ENCODE measurements around the gene PVALEF.

Gene PVALEF

DNA sequence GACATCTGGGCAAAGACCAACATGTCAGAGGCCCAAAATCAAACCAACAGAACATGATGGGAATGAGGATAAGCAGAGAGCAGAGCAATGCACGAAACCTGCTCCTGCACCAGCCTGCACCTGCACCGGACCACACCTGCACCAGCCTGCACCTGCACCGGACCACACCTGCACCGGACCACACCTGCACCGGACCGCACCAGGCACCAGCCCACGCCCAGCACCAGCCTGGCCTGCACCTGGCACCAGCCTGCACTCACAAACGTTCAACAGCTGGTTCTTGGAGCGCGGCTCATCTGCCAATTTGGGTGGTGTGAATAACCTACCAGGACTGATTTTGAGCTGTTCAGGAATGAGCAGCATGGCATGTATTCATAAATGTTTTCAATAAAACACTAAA is 39.3 kb downstream of the PVALEF start:
- DNase-seq (ENCODE audit: low spot score) = no peak
- TF ChIP-seq, protein P1, sequence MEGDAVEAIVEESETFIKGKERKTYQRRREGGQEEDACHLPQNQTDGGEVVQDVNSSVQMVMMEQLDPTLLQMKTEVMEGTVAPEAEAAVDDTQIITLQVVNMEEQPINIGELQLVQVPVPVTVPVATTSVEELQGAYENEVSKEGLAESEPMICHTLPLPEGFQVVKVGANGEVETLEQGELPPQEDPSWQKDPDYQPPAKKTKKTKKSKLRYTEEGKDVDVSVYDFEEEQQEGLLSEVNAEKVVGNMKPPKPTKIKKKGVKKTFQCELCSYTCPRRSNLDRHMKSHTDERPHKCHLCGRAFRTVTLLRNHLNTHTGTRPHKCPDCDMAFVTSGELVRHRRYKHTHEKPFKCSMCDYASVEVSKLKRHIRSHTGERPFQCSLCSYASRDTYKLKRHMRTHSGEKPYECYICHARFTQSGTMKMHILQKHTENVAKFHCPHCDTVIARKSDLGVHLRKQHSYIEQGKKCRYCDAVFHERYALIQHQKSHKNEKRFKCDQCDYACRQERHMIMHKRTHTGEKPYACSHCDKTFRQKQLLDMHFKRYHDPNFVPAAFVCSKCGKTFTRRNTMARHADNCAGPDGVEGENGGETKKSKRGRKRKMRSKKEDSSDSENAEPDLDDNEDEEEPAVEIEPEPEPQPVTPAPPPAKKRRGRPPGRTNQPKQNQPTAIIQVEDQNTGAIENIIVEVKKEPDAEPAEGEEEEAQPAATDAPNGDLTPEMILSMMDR (IDR thresholded peaks at IDR 0.05; ENCODE audit: extremely low read depth, missing control alignments) = no peak

DNA sequence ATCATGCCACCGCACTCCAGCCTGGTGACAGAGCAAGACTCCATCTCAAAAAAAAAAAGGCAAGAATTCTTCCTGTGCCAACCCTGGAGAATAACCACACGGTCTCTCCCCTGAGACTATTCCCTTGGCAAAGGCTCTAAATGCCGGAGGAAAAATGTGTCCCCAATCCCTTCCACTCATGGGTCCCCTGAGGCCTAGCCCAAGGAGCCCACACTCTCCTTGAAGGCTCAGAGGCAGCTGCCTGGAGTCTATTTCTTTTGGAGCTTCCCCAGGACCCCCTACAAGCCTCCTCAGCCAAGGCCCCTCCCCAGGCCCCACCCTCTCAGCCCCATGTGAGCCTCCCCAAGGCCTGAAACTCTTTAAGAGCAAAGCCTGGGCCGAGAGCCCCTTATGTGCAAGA is 40.9 kb downstream of the PVALEF start:
- DNase-seq (ENCODE audit: low spot score) = no peak
- TF ChIP-seq, protein P1 (IDR thresholded peaks at IDR 0.05; ENCODE audit: extremely low read depth, missing control alignments) = no peak

DNA sequence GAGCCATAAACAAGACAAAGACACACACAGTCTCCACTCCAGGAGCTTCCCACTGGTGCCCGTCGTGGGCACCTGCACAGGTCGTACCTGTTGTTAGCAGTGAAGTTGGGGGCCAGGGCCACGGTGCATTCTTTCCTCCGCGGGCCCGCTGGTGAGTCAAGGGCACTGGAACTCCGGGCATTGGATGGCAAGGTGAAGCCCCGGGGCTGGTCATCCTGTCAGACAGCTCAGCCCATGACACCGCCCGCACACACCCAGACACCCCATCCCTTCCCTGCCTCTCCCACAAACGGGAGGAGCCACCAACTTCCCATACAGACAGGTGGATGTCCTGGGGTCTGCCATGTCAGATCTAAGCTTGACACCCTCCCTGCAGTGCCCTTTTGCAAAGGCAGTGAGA is 41.4 kb downstream of the PVALEF start:
- TF ChIP-seq, protein P1 (IDR thresholded peaks at IDR 0.05; ENCODE audit: extremely low read depth, missing control alignments) = no peak
- DNase-seq (ENCODE audit: low spot score) = no peak

DNA sequence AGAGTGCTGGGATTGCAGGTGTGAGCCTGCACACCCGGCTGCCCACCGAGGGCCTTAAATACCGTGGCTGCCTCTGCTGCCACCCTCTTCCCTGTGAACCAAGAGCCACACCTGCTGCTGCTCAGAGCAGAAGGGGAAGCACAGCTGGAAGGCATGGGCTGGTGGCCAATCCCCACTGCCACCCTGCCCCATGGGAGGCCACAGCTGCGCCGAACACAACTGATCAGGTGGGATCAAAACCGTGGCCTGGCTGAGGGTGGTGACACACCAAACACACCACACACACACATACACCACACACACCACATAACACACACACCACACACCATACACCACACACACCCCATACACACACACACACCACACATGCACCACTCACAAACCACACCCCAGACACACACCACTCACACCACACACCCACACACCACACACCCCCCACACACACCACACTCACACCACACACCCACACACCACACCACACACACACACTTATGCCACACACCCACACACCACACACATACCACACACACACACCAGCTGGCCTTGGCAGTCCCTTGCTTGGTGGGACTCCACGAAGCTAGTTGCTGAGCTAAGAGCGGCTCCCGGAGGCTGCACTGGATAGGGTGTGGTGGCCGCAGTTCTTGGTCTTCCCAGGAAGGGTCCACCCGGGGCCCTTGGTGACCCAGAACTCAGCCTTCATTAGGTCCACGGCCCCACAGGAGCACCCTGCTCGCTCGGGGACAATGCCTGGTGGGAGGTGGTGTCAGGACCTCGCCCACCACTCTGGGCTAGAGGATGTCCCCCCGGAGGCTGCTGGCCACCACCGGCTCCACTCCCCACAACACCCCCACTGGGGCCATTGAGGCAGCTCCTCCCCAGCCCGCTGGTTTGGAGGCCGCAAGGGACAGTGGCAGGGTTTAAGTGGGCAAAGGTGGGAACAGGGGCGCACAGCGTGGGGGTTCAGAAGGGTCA is 42.6 kb downstream of the PVALEF start:
- no peak for DNase-seq (ENCODE audit: low spot score)
- TF ChIP-seq, protein P1 (IDR thresholded peaks at IDR 0.05; ENCODE audit: extremely low read depth, missing control alignments) = no peak

DNA sequence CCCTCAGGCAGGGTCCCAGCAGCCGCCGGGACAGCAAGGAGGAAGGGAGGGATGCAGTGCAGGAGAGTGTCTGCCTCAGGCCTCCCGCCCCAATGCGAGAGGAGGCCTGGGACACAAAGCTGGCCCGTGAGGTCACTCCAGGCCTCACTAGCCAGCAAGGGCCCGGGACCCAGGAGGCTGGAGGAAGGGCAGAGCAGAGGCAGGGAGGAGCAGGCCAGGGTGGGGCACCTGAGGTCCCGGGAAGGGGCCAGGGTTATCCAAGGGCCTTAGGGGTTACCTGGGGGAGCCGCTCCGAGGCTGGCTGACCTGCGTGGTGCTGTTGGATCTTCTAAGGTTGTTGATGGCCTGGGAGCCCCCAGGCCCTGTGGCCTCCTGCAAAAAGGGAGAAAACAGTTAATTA is 43.3 kb downstream of the PVALEF start:
- DNase-seq (ENCODE audit: low spot score) = no peak
- TF ChIP-seq, protein P1 (IDR thresholded peaks at IDR 0.05; ENCODE audit: extremely low read depth, missing control alignments) = no peak

DNA sequence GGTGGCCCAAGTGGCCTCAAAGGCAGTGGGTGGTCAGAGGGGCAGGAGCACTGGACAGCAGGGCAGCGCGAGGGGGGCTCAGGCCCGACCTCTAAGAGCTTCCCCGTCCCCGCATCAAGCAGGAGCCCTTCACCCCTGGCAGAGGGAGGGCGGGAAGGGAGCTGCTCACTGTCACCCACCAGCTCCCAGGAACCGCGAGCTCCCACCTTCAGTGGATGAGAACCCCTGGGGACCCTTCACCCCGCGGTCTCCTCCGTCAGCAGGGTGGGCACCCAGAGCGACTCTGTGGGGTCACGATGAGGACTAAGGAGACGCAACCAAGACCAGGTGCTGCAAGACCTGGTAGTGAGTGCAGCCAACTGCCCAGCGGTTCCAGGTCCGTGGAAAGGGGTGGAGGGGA is 43.8 kb downstream of the PVALEF start:
- no peak for DNase-seq (ENCODE audit: low spot score)
- TF ChIP-seq, protein P1 (IDR thresholded peaks at IDR 0.05; ENCODE audit: extremely low read depth, missing control alignments) = no peak

DNA sequence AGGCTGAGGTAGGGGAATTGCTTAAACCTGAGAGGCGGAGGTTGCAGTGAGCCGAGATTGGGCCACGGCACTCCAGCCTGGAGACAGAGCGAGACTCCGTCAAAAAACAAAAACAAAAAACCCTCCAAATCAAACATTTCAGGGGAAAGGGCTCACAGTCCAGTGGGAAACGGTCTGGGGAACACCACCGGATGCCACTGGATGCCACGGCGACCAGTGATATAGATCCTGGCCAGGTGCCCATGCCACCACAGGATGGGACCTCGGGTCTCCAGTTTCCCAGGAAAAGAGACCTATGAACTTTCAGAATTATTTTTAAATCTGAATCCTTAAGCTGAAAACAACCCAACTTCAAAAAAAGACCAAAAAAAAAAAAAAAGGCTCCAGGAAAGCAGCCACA is 45.2 kb downstream of the PVALEF start:
- TF ChIP-seq, protein P1 (IDR thresholded peaks at IDR 0.05; ENCODE audit: extremely low read depth, missing control alignments) = no peak
- no peak for DNase-seq (ENCODE audit: low spot score)
